Astrocyte (in vitro differentiated cells and primary cell): Measurements from ENCODE around the gene PITPNM2. TPM values are rescaled to one million over a fixed set of nuclear protein-coding genes. Genes with fewer than 3 reads are reported as not detected.
A peak's percentile ranks its signal among the peaks of the same experiment; 100 is the strongest.

ENCODE experiments used
- DNase-seq: peaks from one replicate; pipeline ENCODE4 v3.0.0-alpha.2; 2010; ENCODE audit warnings: low read depth
- FAIRE-seq: peaks from 2 replicates; lab custom pipeline; 2011; peaks lifted over from hg19 to GRCh38; lab: Jason Lieb, UNC
- H2AFZ ChIP-seq: 2 replicates; pipeline ENCODE4 v1.6.0; 2012; ENCODE audit warnings: low read depth, low read length, inconsistent platforms
- H3K27ac ChIP-seq: 2 replicates; pipeline ENCODE4 v1.5.1; 2011; ENCODE audit warnings: low read depth, low read length, inconsistent platforms
- H3K27me3 ChIP-seq: 2 replicates; pipeline ENCODE4 v1.6.0; 2011; ENCODE audit warnings: low read length, inconsistent platforms; ENCODE audit not compliant: insufficient read depth
- H3K36me3 ChIP-seq: 2 replicates; pipeline ENCODE4 v1.5.1; 2011; ENCODE audit warnings: low read length, inconsistent platforms; ENCODE audit not compliant: insufficient read depth
- H3K4me1 ChIP-seq: 2 replicates; pipeline ENCODE4 v1.5.1; 2011; ENCODE audit warnings: low read length, inconsistent platforms; ENCODE audit not compliant: insufficient read depth
- H3K4me2 ChIP-seq: 2 replicates; pipeline ENCODE4 v1.6.0; 2012; ENCODE audit warnings: low read length, inconsistent platforms
- H3K4me3 ChIP-seq: 2 replicates; pipeline ENCODE4 v1.5.1; 2011; ENCODE audit warnings: low read depth, mild to moderate bottlenecking, low read length, inconsistent platforms; ENCODE audit not compliant: insufficient read depth
- H3K79me2 ChIP-seq: 2 replicates; pipeline ENCODE4 v1.6.0; 2012; ENCODE audit warnings: mild to moderate bottlenecking, low read length, inconsistent platforms; ENCODE audit not compliant: insufficient read depth
- H3K9ac ChIP-seq: 2 replicates; pipeline ENCODE4 v1.6.0; 2012; ENCODE audit warnings: mild to moderate bottlenecking, low read length, inconsistent platforms
- H3K9me3 ChIP-seq: 2 replicates; pipeline ENCODE4 v1.5.1; 2012; ENCODE audit warnings: low read depth, mild to moderate bottlenecking, low read length, inconsistent platforms; ENCODE audit not compliant: insufficient read depth
- H4K20me1 ChIP-seq: 2 replicates; pipeline ENCODE4 v1.6.0; 2012; ENCODE audit warnings: low read length, inconsistent platforms; ENCODE audit not compliant: insufficient read depth
- H3K27ac Mint-ChIP-seq: one replicate; pipeline ENCODE4 v1.8.0; 2021; ENCODE audit warnings: mild to moderate bottlenecking, mixed read lengths; ENCODE audit not compliant: unreplicated experiment
- H3K27me3 Mint-ChIP-seq: one replicate; pipeline ENCODE4 v1.8.0; 2021; ENCODE audit warnings: low read depth, mixed read lengths; ENCODE audit not compliant: unreplicated experiment
- H3K36me3 Mint-ChIP-seq: one replicate; pipeline ENCODE4 v1.8.0; 2021; ENCODE audit warnings: low read depth, mixed read lengths; ENCODE audit not compliant: unreplicated experiment
- H3K4me1 Mint-ChIP-seq: one replicate; pipeline ENCODE4 v1.8.0; 2021; ENCODE audit warnings: low read depth, mixed read lengths; ENCODE audit not compliant: unreplicated experiment
- H3K4me3 Mint-ChIP-seq: one replicate; pipeline ENCODE4 v1.8.0; 2021; ENCODE audit warnings: mild to moderate bottlenecking, moderate library complexity, mixed read lengths; ENCODE audit not compliant: unreplicated experiment
- H3K9me3 Mint-ChIP-seq: one replicate; pipeline ENCODE4 v1.8.0; 2021; ENCODE audit warnings: mild to moderate bottlenecking, mixed read lengths; ENCODE audit not compliant: unreplicated experiment
- CTCF ChIP-seq: IDR thresholded peaks from 2 replicates; pipeline ENCODE4 v1.5.1; 2011; ENCODE audit warnings: low read depth, mild to moderate bottlenecking, inconsistent platforms, low read length, moderate library complexity; ENCODE audit not compliant: insufficient read depth
- EZH2 ChIP-seq: IDR thresholded peaks from 2 replicates; pipeline ENCODE4 v1.6.1; 2012; ENCODE audit warnings: mild to moderate bottlenecking, low read length, inconsistent platforms; ENCODE audit not compliant: insufficient read depth
- total RNA-seq: library from RNA; stranded (reverse); gene quantifications from 2 replicates; pipeline ENCODE4 v1.2.1, GENCODE V29; 2021

PITPNM2 gene
- total RNA-seq, 1 donor from 2014 or later: 13.2 TPM

GRCh38 chr12:123102781-123103503, 47.9 kb downstream of the PITPNM2 start:
- H3K27me3 ChIP-seq: peaks cover 7% of the 10 kb centered on the region
- H3K4me1 Mint-ChIP-seq: peaks cover 8% of the 10 kb centered on the region
- no peak for TF ChIP-seq CTCF
- no peak for TF ChIP-seq EZH2
- DNase-seq (no peak), FAIRE-seq (no peak)
- peak overlapping the region; percentile 3 for H3K27ac Mint-ChIP-seq
- H3K9me3 Mint-ChIP-seq: peaks cover 1% of the 10 kb centered on the region
- no peaks in the 10 kb centered on the region for H3K36me3 ChIP-seq
- peaks cover 12% of the 10 kb centered on the region for H3K36me3 Mint-ChIP-seq
- no peak overlapping the region for H3K4me3 ChIP-seq
- H3K4me2 ChIP-seq: no peak overlapping the region
- H2AFZ ChIP-seq: no peak overlapping the region
- no peak overlapping the region for H3K4me3 Mint-ChIP-seq
- H3K27me3 Mint-ChIP-seq: peaks cover 2% of the 10 kb centered on the region
- no peak overlapping the region for H3K9ac ChIP-seq
- H3K27ac ChIP-seq: no peak overlapping the region
- H3K9me3 ChIP-seq: no peaks in the 10 kb centered on the region
- peaks cover 40% of the 10 kb centered on the region for H4K20me1 ChIP-seq
- H3K4me1 ChIP-seq: peaks cover 10% of the 10 kb centered on the region
- no peaks in the 10 kb centered on the region for H3K79me2 ChIP-seq

GRCh38 chr12:123102366-123102765, 48.5 kb downstream of the PITPNM2 start:
- Histone ChIP-seq H3K9ac (no peak overlapping the region), H3K4me2 (no peak overlapping the region), H4K20me1 (peaks cover 46% of the 10 kb centered on the region), H3K36me3 (no peaks in the 10 kb centered on the region), H3K79me2 (no peaks in the 10 kb centered on the region), H3K9me3 (no peaks in the 10 kb centered on the region), H3K27me3 (peaks cover 7% of the 10 kb centered on the region), H3K4me3 (no peak overlapping the region), H2AFZ (no peak overlapping the region), H3K27ac (no peak overlapping the region), H3K4me1 (peaks cover 10% of the 10 kb centered on the region)
- H3K4me3 Mint-ChIP-seq: no peak overlapping the region
- no peak for DNase-seq
- peaks cover 2% of the 10 kb centered on the region for H3K27me3 Mint-ChIP-seq
- peaks cover 11% of the 10 kb centered on the region for H3K36me3 Mint-ChIP-seq
- no peak for TF ChIP-seq EZH2
- no peak for TF ChIP-seq CTCF
- FAIRE-seq: no peak
- H3K4me1 Mint-ChIP-seq: peaks cover 8% of the 10 kb centered on the region
- peak overlapping the region; percentile 3 for H3K27ac Mint-ChIP-seq
- peaks cover 1% of the 10 kb centered on the region for H3K9me3 Mint-ChIP-seq

GRCh38 chr12:123101526-123101925, 49.4 kb downstream of the PITPNM2 start:
- Histone ChIP-seq H2AFZ (no peak overlapping the region), H3K27ac (no peak overlapping the region), H3K27me3 (peaks cover 7% of the 10 kb centered on the region), H3K36me3 (no peaks in the 10 kb centered on the region), H4K20me1 (peaks cover 49% of the 10 kb centered on the region), H3K9ac (no peak overlapping the region), H3K4me2 (no peak overlapping the region), H3K4me3 (no peak overlapping the region), H3K79me2 (no peaks in the 10 kb centered on the region), H3K9me3 (no peaks in the 10 kb centered on the region), H3K4me1 (peaks cover 4% of the 10 kb centered on the region)
- no peak overlapping the region for H3K4me3 Mint-ChIP-seq
- no peak overlapping the region for H3K27ac Mint-ChIP-seq
- TF ChIP-seq CTCF: no peak
- TF ChIP-seq EZH2: no peak
- H3K4me1 Mint-ChIP-seq: peaks cover 8% of the 10 kb centered on the region
- peaks cover 2% of the 10 kb centered on the region for H3K27me3 Mint-ChIP-seq
- FAIRE-seq: no peak
- DNase-seq: no peak
- H3K36me3 Mint-ChIP-seq: peaks cover 10% of the 10 kb centered on the region
- H3K9me3 Mint-ChIP-seq: peaks cover 1% of the 10 kb centered on the region
